Measurements from ENCODE around the gene ZNF154. TPM values are rescaled to one million over a fixed set of nuclear protein-coding genes. Genes with fewer than 3 reads are reported as not detected.

Gene ZNF154
- total and polyA plus RNA-seq, 2 of the 4 experiments (the other 2 are of a cell fraction), result 2.2 to 2.9 TPM

DNA sequence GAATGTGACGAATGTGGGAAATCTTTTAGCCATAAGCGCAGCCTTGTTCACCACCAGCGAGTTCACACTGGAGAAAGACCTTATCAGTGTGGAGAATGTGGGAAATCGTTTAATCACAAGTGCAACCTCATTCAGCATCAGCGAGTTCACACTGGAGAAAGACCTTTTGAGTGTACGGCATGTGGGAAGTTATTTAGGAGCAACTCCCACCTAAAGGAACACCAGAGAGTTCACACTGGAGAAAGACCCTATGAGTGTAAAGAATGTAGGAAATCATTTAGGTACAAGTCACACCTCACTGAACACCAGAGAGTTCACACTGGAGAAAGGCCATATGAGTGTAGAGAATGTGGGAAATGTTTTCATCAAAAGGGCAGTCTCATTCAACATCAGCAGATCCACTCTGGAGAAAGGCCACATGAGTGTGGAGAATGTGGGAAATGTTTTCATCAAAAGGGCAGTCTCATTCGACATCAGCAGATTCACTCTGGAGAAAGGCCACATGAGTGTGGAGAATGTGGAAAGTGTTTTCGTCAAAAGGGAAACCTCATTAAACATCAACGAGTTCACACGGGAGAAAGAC lies 45.2 kb upstream of the ZNF154 start:
- intact Hi-C loops (cut with micrococcal nuclease), result no loop called here
- no peak overlapping the region for H2BK20ac ChIP-seq (ENCODE audit: low read depth, low read length)
- H2BK120ac ChIP-seq (ENCODE audit: low read depth, low read length), result no peak overlapping the region
- ChIA-PET POLR2A (ENCODE audit: unreplicated experiment) (no interaction called here), CTCF (no interaction called here)
- no peak overlapping the region for H2AFZ ChIP-seq (replicated peaks; ENCODE audit: low read length, poor library complexity)
- no peak overlapping the region for H3K56ac ChIP-seq (ENCODE audit: extremely low read depth, insufficient read depth, low read length)
- BruUV-seq (replicated peaks), result no TSS peak
- 100% methylated on average over 1 of the region's 10 CpGs; no CpG with 5 or more reads in 1 of the 2 experiments for WGBS, 2 experiments (ENCODE audit: extremely low coverage in 2 of 2, insufficient read length in 1 of 2)
- H3K79me1 ChIP-seq (ENCODE audit: low read depth in 1 of 2, low read length in 2 of 2), result peaks cover 32 to 35% of the 10 kb centered on the region in 2 experiments
- no peak overlapping the region for H2AK5ac ChIP-seq (ENCODE audit: low read depth, low read length)
- H3K27me3 ChIP-seq (ENCODE audit: control insufficient read depth, insufficient read depth, low read length), result no peaks in the 10 kb centered on the region
- H3K4me1 ChIP-seq (ENCODE audit: control insufficient read depth, insufficient read depth, low read length), result no peaks in the 10 kb centered on the region
- H3K14ac ChIP-seq (replicated peaks; ENCODE audit: low read depth, low read length), result no peak overlapping the region
- no peaks in the 10 kb centered on the region for H3K9me1 ChIP-seq (ENCODE audit: insufficient read depth, low read length)
- in situ Hi-C loops (cut with MboI; ENCODE audit: low sequenced_read_pairs), result no loop called here
- no peak overlapping the region for H3K18ac ChIP-seq (ENCODE audit: low read depth, low read length)
- H3K4me2 ChIP-seq (ENCODE audit: low read depth, low read length), result no peak overlapping the region
- H3K23ac ChIP-seq (ENCODE audit: low read depth, low read length), result no peak overlapping the region
- H3K9me3 ChIP-seq (ENCODE audit: control insufficient read depth, insufficient read depth, low read length), result peaks cover 49% of the 10 kb centered on the region
- H2AK9ac ChIP-seq (replicated peaks; ENCODE audit: low read depth, low read length, poor library complexity), result no peak overlapping the region
- no peak overlapping the region for H4K5ac ChIP-seq (ENCODE audit: low read depth, low read length)
- H2BK5ac ChIP-seq (ENCODE audit: low read depth, low read length, poor library complexity, severe bottlenecking), result no peak overlapping the region
- no peak overlapping the region for H3K4ac ChIP-seq (ENCODE audit: low read depth, low read length)
- no peak overlapping the region for H2BK15ac ChIP-seq (ENCODE audit: low read depth, low read length)
- no peak overlapping the region for H3K27ac ChIP-seq (ENCODE audit: insufficient read depth, low read length)
- dilution Hi-C loops (cut with HindIII; ENCODE audit: low sequenced_read_pairs, unreplicated experiment), result no loop called here
- DNase-seq (no peak), ATAC-seq (ENCODE audit: low read depth) (no peak)
- no peak overlapping the region for H4K8ac ChIP-seq (ENCODE audit: low read depth in 2 of 2, low read length in 2 of 2)
- H3K36me3 ChIP-seq (ENCODE audit: control insufficient read depth, insufficient read depth, low read length), result peaks cover 73% of the 10 kb centered on the region
- H3K4me3 ChIP-seq (ENCODE audit: insufficient read depth, low read depth, low read length), result no peak overlapping the region
- H4K20me1 ChIP-seq (ENCODE audit: insufficient read depth, low read length), result no peaks in the 10 kb centered on the region
- H4K91ac ChIP-seq (ENCODE audit: insufficient read depth, low read depth, low read length), result no peak overlapping the region
- no peak overlapping the region for H3K9ac ChIP-seq (ENCODE audit: low read depth, low read length)
- TF ChIP-seq, protein P1, sequence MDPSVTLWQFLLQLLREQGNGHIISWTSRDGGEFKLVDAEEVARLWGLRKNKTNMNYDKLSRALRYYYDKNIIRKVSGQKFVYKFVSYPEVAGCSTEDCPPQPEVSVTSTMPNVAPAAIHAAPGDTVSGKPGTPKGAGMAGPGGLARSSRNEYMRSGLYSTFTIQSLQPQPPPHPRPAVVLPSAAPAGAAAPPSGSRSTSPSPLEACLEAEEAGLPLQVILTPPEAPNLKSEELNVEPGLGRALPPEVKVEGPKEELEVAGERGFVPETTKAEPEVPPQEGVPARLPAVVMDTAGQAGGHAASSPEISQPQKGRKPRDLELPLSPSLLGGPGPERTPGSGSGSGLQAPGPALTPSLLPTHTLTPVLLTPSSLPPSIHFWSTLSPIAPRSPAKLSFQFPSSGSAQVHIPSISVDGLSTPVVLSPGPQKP (IDR thresholded peaks at IDR 0.05; ENCODE audit: borderline replicate concordance, low read depth, low read length), result no peak
- TF ChIP-seq SMC3 (IDR thresholded peaks at IDR 0.05; ENCODE audit: low read depth, low read length) (no peak), POLR2A (IDR thresholded peaks at IDR 0.05; ENCODE audit: low read depth, low read length) (no peak), BHLHE40 (IDR thresholded peaks at IDR 0.05; ENCODE audit: low read depth, low read length) (no peak), MAFK (IDR thresholded peaks at IDR 0.05; ENCODE audit: low read depth, low read length) (no peak), FOS (IDR thresholded peaks at IDR 0.05; ENCODE audit: low read depth, low read length) (no peak), RAD21 (IDR thresholded peaks at IDR 0.05; ENCODE audit: low read length) (no peak), MXI1 (IDR thresholded peaks at IDR 0.05; ENCODE audit: borderline replicate concordance, low read depth, low read length) (no peak), CEBPB (IDR thresholded peaks at IDR 0.05; ENCODE audit: low read depth, low read length) (no peak), RFX5 (IDR thresholded peaks at IDR 0.05; ENCODE audit: low read depth, low read length) (no peak), CHD1 (IDR thresholded peaks at IDR 0.05; ENCODE audit: low read depth, low read length) (no peak), RCOR1 (IDR thresholded peaks at IDR 0.05; ENCODE audit: insufficient replicate concordance, low read length) (no peak), NFE2L2 (IDR thresholded peaks at IDR 0.05; ENCODE audit: low read depth, low read length) (no peak), MAZ (IDR thresholded peaks at IDR 0.05; ENCODE audit: borderline replicate concordance, low read depth, low read length) (no peak)
